ENCODE measurements around the gene SMAD7.

Gene SMAD7

DNA sequence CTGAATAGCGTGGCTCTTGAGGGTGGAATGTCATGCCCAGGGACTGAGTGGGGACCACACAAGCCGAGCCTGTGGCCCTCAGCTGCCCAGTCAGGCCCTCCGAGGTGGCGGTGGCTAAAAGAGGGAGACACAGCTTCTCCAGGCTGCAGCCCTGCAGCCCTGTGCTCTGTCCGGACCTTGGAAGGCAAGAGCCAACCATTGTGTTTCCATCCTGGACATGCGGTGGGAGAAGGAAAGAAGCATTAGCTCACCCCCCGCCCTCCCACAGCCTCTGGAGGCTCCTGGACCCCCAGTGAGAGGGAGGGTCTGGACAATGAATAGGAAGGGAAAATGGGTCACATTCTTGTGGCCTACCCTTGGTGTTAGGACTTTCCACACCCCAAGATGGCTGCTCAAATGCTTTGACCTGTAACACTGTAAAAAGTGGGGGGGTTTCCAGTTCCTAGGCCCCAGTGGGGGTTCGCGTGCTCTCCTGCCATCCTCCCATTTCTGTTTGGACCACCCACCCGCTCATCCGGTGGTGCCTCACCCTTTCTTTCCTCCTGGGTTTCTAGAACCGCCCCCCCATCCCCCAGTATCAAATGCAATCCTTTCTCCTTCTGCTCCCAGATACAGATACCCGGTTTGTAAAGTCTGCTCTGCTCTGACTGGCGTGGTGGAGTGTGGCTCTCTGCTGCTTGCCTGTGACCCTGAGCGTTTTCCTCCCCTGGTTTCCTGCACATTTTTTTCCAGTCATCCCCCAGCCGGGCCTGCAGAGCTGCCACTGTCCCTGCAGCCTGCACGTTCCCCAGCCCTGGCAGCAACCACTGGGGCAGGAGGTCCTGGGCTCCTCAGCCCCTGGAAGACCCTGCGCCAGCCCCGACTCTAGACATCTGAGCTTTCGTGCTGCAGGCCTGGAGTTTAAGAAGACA is 36.3 kb upstream of the SMAD7 start:
- no peak for DNase-seq (ENCODE audit: low spot score)

GRCh38 chr18:48985161-48985560 is 34.4 kb upstream of the SMAD7 start:
- DNase-seq (ENCODE audit: low spot score) = no peak

DNA sequence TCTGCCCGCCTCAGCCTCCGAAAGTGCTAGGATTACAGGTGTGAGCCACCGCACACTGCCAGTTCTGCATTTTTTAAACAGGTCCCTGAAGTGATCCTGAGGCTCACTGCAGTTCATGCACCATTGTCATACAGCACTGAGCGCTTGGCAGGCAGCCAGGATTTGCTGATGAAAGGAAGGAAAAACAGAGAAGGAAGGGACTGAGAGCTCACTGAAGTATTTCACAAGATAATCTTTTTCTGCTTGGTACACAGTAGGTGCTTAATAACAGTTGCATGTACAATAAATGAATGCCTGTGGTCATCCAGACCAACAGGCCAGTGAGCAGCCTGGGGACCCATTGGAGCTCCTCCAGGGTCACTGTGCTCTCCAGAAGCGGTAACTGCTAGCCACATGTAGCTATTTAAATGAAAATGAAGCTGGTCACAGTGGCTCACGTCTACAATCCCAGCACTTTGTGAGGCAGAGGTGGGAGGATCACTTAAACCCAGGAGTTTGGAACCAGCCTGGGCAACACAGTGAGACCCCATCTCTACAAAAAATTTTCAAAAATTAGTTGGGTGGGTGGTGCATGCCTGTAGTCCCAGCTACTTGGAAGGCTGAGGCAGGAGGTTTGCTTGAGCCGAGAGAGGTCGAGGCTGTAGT is 33.1 kb upstream of the SMAD7 start:
- DNase-seq (ENCODE audit: low spot score) = no peak

DNA sequence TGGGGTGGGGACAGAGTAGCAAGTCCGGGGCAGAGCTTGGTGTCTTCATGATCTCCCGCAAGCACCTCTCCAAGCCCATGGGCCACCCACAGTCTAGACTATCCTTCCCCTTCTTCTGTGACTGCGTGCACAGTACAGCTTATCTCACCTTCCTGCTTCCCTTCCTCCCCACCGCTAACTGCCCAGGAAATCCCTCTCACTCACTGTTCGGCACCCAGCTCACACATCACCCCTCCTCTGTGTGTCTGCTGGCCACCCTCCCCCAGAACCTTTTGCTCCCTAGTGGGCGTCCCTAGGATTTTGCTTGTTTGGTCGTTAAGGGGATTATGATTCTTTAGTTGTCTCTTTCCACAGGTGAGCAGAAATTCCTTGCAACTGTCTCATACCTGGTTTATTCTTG is 31.5 kb upstream of the SMAD7 start:
- DNase-seq (ENCODE audit: low spot score) = no peak

- peak; percentile 18 for DNase-seq (ENCODE audit: low spot score)
Measured at GRCh38 chr18:48979944-48980890, 29.5 kb upstream of the SMAD7 start.

GRCh38 chr18:48977914-48978313 is 27.1 kb upstream of the SMAD7 start:
- DNase-seq (ENCODE audit: low spot score) = no peak

DNA sequence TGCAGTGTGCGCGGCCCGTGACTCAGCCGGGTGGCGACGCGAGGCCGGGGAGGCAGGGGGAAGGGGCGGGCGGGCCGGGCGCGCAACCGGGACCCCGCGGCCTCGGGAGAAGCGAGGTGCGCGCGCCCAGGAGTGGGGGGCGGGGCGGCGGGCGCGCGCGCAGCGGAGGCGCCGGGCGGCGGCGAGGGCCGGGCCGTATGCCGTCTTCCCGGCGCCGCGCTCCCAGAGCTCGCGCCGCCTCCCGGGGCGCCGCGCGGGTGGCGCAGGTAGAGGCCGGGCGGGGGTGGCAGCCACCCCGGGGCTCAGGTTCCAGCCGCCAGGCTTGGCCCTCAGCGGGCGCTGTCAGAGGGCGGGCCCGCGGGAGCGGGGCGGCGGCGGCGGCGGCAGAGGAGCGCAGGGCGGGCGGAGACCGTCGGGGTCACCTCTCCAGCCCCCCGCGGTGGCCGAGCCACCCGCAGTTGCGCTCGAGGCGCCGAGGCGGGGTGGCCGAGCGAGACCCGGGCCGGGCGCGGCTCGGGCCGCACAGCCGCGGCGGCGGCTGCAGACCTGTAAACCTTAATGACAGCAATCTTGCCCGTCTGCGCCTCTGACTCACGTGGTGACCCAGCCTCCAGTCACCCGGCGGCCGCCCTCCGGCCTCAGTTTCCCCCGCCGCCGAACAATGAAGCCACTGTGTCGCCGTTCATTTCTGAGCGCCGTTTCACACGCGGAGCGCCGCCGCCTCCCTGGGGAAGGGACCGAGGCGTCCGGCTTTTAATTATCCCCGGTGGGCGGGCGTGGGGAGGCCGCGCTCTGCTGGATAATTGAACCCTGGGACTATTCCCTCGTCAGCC is 25.3 kb upstream of the SMAD7 start:
- DNase-seq (ENCODE audit: low spot score) = peak; percentile 64

DNA sequence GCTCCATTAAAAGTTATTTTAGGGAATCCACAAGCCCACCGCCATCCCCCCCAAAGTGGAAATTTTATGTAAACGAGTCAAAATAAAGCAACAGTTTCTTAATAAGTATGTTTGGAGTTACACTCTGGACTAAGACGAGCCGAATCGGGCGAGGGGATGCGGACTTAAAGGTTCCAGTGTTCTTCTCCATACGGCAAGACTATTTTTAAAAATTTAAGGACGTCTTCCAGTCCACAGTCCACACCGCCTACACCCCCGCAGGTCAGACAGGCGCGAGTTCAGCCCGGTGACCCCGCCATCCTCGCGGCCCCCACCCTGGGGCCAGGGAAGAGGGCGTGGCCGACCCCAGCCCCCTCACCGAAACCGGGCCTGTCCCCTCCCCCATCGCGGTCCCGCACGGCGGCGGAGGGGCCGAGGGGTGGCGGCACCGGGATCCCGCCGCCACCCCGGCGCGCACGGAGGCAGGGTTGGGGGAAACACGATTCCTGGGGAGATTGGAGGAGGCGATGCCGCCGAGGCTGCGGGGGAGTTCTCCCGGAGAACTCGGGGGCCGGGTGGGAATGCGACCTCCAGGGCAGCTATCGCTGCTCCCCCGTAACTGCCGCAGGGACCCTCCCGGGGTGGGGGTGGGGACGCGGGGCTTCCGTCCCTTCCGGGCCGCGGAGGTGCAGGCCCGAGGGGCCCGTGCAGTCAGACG is 24.5 kb upstream of the SMAD7 start:
- DNase-seq (ENCODE audit: low spot score) = no peak

DNA sequence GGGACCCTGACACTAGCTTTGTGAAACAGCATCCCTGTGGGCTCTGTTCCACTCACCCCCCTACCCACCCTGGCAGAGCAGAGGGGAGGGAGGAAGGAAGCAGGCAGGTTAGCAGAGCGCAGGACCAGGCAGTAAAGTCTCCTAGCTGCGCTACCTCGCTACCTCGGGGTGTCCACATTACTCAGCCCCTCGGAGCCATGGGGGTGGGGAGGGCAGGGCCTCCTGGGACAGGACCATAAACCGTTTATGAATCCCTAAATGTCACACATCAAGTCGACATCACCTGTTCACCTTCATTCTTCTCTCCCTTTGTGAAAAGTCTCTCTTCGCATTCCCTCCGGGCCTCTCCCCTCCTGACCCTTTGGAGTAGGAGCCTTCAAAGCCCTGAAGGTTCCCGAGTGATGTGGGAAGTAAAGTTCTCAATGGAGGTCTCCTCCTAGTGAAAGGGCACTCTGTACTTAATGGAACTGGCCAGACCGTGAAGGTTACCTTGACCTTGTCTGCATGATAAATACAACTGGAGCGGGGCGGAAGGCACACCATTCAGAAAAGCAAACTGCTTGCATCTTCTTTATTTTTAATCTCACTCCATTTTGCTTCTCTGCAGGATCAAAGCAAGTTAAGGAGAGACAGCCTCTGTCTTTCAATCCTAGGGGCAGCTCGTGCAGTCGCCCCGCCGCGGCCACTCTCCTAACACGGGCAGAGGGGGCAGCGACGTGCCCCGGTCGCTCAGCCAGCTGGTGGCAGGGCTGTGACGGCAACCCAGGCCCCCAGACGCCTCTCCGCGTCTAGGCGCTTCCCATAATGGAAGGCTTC is 23.7 kb upstream of the SMAD7 start:
- no peak for DNase-seq (ENCODE audit: low spot score)

- no peak for DNase-seq (ENCODE audit: low spot score)
Measured at GRCh38 chr18:48973731-48974130, 23.0 kb upstream of the SMAD7 start.

GRCh38 chr18:48968412-48969215 is 17.8 kb upstream of the SMAD7 start:
- DNase-seq (ENCODE audit: low spot score) = no peak

GRCh38 chr18:48967545-48967944 is 16.8 kb upstream of the SMAD7 start:
- no peak for DNase-seq (ENCODE audit: low spot score)

DNA sequence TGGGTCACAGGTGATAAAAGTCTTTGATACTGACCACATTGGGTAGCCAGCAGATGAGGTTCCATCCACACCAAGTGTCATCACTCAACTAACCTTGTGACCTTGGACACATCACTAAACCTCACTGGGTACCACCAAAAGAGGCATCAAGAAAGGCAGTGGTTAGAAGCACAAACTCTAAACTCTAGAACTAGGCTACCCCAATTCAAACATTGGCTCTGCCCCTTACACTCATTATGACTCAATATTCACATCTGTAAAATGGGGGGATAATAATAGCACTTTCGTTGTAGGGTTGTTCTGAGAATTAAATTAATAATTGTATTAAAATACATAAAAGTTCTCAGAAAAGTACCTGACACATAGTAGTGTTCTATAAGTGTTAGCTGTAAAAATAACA is 15.8 kb upstream of the SMAD7 start:
- DNase-seq (ENCODE audit: low spot score) = no peak

GRCh38 chr18:48963586-48964470 is 13.1 kb upstream of the SMAD7 start:
- DNase-seq (ENCODE audit: low spot score) = no peak

GRCh38 chr18:48962994-48963561 is 12.3 kb upstream of the SMAD7 start:
- DNase-seq (ENCODE audit: low spot score) = no peak

- no peak for DNase-seq (ENCODE audit: low spot score)
Measured at GRCh38 chr18:48962252-48962993, 11.7 kb upstream of the SMAD7 start.

DNA sequence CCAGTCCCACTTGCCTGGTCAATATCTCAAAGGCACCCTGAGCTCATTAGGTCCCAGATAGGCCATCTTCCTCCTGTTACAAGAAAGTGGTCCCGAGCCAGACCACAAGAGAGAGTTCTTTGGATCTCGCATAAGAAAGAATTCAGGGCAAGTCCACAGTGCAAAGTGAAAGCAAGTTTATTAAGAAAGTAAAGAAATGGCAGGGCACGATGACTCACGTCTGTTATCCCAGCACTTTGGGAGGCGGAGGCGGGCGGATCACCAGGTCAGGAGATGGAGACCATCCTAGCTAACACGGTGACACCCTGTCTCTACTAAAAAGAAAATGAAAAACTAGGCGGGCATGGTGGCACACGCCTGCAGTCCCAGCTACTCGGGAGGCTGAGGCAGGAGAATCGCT is 10.8 kb upstream of the SMAD7 start:
- no peak for DNase-seq (ENCODE audit: low spot score)

All from RKO (cell line).